ENCODE results near the gene GDPD4.
A peak's percentile ranks its signal among the peaks of the same experiment; 100 is the strongest.

Gene GDPD4

GRCh38 chr11:77316733-77317342, 15.4 kb upstream of the GDPD4 start:
- no peaks in the 10 kb centered on the region for H3F3A ChIP-seq (ENCODE audit: low read depth)
- no peaks in the 10 kb centered on the region for H4K20me1 ChIP-seq (ENCODE audit: insufficient read depth, low read length, poor library complexity, severe bottlenecking)
- H3K27me3 ChIP-seq (ENCODE audit: insufficient read depth, low read length, poor library complexity, severe bottlenecking): no peaks in the 10 kb centered on the region
- no peak overlapping the region for H3K9ac ChIP-seq (ENCODE audit: low read depth, low read length, poor library complexity, severe bottlenecking)
- no peak overlapping the region for H3K4me2 ChIP-seq (ENCODE audit: low read depth, low read length, poor library complexity, severe bottlenecking)
- no peaks in the 10 kb centered on the region for H3K9me3 ChIP-seq (ENCODE audit: insufficient read depth, low read depth, low read length)
- H2AFZ ChIP-seq (ENCODE audit: low read length): no peak overlapping the region
- TF ChIP-seq CTCF (conservative IDR thresholded peaks at IDR 0.05; ENCODE audit: low read length) (no peak), EZH2phosphoT487 (IDR thresholded peaks at IDR 0.05; ENCODE audit: borderline replicate concordance) (no peak)
- H3K4me1 ChIP-seq (ENCODE audit: insufficient read depth, low read length, poor library complexity, severe bottlenecking): no peaks in the 10 kb centered on the region
- peaks cover 10% of the 10 kb centered on the region; the same call in 1 of the 2 replicates for H3K36me3 ChIP-seq (ENCODE audit: insufficient read depth, low read length)
- no peaks in the 10 kb centered on the region for H3K9me2 ChIP-seq (replicated peaks; ENCODE audit: low read depth, low read length)
- no peaks in the 10 kb centered on the region for H3K79me2 ChIP-seq (ENCODE audit: insufficient read depth, low read length)
- H3K4me3 ChIP-seq (ENCODE audit: low read length, poor library complexity, severe bottlenecking): no peak overlapping the region

GRCh38 chr11:77312107-77312506, 10.6 kb upstream of the GDPD4 start:
- Histone ChIP-seq H4K20me1 (ENCODE audit: insufficient read depth, low read length, poor library complexity, severe bottlenecking) (no peaks in the 10 kb centered on the region), H3K9ac (ENCODE audit: low read depth, low read length, poor library complexity, severe bottlenecking) (no peak overlapping the region), H3K27me3 (ENCODE audit: insufficient read depth, low read length, poor library complexity, severe bottlenecking) (no peaks in the 10 kb centered on the region), H3K4me1 (ENCODE audit: insufficient read depth, low read length, poor library complexity, severe bottlenecking) (no peaks in the 10 kb centered on the region), H3K9me3 (ENCODE audit: insufficient read depth, low read depth, low read length) (no peaks in the 10 kb centered on the region), H3K4me3 (ENCODE audit: low read length, poor library complexity, severe bottlenecking) (no peak overlapping the region), H3K9me2 (replicated peaks; ENCODE audit: low read depth, low read length) (no peaks in the 10 kb centered on the region), H2AFZ (ENCODE audit: low read length) (peak overlapping the region; percentile 40; the same call in 1 of the 2 replicates), H3F3A (ENCODE audit: low read depth) (no peaks in the 10 kb centered on the region), H3K79me2 (ENCODE audit: insufficient read depth, low read length) (no peaks in the 10 kb centered on the region), H3K36me3 (ENCODE audit: insufficient read depth, low read length) (no peaks in the 10 kb centered on the region), H3K4me2 (ENCODE audit: low read depth, low read length, poor library complexity, severe bottlenecking) (no peak overlapping the region)
- TF ChIP-seq CTCF (conservative IDR thresholded peaks at IDR 0.05; ENCODE audit: low read length): no peak
- no peak for TF ChIP-seq EZH2phosphoT487 (IDR thresholded peaks at IDR 0.05; ENCODE audit: borderline replicate concordance)

- H3K79me2 ChIP-seq (ENCODE audit: insufficient read depth, low read length): no peaks in the 10 kb centered on the region
- no peak overlapping the region for H3K4me2 ChIP-seq (ENCODE audit: low read depth, low read length, poor library complexity, severe bottlenecking)
- no peaks in the 10 kb centered on the region for H3K9me3 ChIP-seq (ENCODE audit: insufficient read depth, low read depth, low read length)
- H2AFZ ChIP-seq (ENCODE audit: low read length): peak overlapping the region; percentile 40; the same call in 1 of the 2 replicates
- H3K9me2 ChIP-seq (replicated peaks; ENCODE audit: low read depth, low read length): no peaks in the 10 kb centered on the region
- no peak overlapping the region for H3K9ac ChIP-seq (ENCODE audit: low read depth, low read length, poor library complexity, severe bottlenecking)
- no peak for TF ChIP-seq EZH2phosphoT487 (IDR thresholded peaks at IDR 0.05; ENCODE audit: borderline replicate concordance)
- no peak for TF ChIP-seq CTCF (conservative IDR thresholded peaks at IDR 0.05; ENCODE audit: low read length)
- H3K36me3 ChIP-seq (ENCODE audit: insufficient read depth, low read length): no peaks in the 10 kb centered on the region
- no peak overlapping the region for H3K4me3 ChIP-seq (ENCODE audit: low read length, poor library complexity, severe bottlenecking)
- no peaks in the 10 kb centered on the region for H3F3A ChIP-seq (ENCODE audit: low read depth)
- H3K27me3 ChIP-seq (ENCODE audit: insufficient read depth, low read length, poor library complexity, severe bottlenecking): no peaks in the 10 kb centered on the region
- no peaks in the 10 kb centered on the region for H4K20me1 ChIP-seq (ENCODE audit: insufficient read depth, low read length, poor library complexity, severe bottlenecking)
- no peaks in the 10 kb centered on the region for H3K4me1 ChIP-seq (ENCODE audit: insufficient read depth, low read length, poor library complexity, severe bottlenecking)
These were observed 10.2 kb upstream of the GDPD4 start for GRCh38 chr11:77311701-77312100.
